ENCODE results near the gene PALLD. TPM values are rescaled to one million over a fixed set of nuclear protein-coding genes. Genes with fewer than 3 reads are reported as not detected.

PALLD gene
- total RNA-seq, 4 donors from 2014 or later: 93.3 to 214 (median 174) TPM

GRCh38 chr4:168490711-168491110 lies 6.1 kb upstream of the PALLD start:
- WGBS, 2 donors: 89 to 95% methylated on average over 2 of the region's 2 CpGs
- no peaks in the 10 kb centered on the region for H3K27me3 ChIP-seq
- no peak for TF ChIP-seq EP300 (IDR thresholded peaks at IDR 0.05)
- TF ChIP-seq POLR2A (IDR thresholded peaks at IDR 0.05): no peak
- no peak for TF ChIP-seq CTCF (IDR thresholded peaks at IDR 0.05)
- no peak overlapping the region for H3K27ac ChIP-seq
- DNase-seq (ENCODE audit: low spot score in 2 of 2): no peak
- H3K36me3 ChIP-seq: no peaks in the 10 kb centered on the region
- no peaks in the 10 kb centered on the region for H3K4me1 ChIP-seq
- H3K4me3 ChIP-seq: no peak overlapping the region
- H3K9me3 ChIP-seq: no peaks in the 10 kb centered on the region

GRCh38 chr4:168491563-168491962 lies 5.3 kb upstream of the PALLD start:
- TF ChIP-seq POLR2A (IDR thresholded peaks at IDR 0.05): no peak
- TF ChIP-seq EP300 (IDR thresholded peaks at IDR 0.05): no peak
- TF ChIP-seq CTCF (IDR thresholded peaks at IDR 0.05): no peak
- Histone ChIP-seq H3K27me3 (no peaks in the 10 kb centered on the region), H3K4me3 (no peak overlapping the region), H3K4me1 (no peaks in the 10 kb centered on the region), H3K9me3 (no peaks in the 10 kb centered on the region), H3K27ac (no peak overlapping the region), H3K36me3 (no peaks in the 10 kb centered on the region)
- DNase-seq (ENCODE audit: low spot score in 2 of 2): no peak
- WGBS, 2 donors: 95 to 96% methylated on average over 2 of the region's 2 CpGs

- TF ChIP-seq POLR2A (IDR thresholded peaks at IDR 0.05): no peak
- TF ChIP-seq EP300 (IDR thresholded peaks at IDR 0.05): no peak
- no peak for TF ChIP-seq CTCF (IDR thresholded peaks at IDR 0.05)
- H3K27me3 ChIP-seq: no peaks in the 10 kb centered on the region
- DNase-seq (ENCODE audit: low spot score in 2 of 2): no peak
These were observed 1.4 kb downstream of the PALLD start for GRCh38 chr4:168498251-168498650.

GRCh38 chr4:168499241-168499640 lies 2.4 kb downstream of the PALLD start:
- TF ChIP-seq CTCF (IDR thresholded peaks at IDR 0.05) (no peak), POLR2A (IDR thresholded peaks at IDR 0.05) (no peak), EP300 (IDR thresholded peaks at IDR 0.05) (no peak)
- DNase-seq (ENCODE audit: low spot score in 2 of 2): no peak
- H3K9me3 ChIP-seq: no peaks in the 10 kb centered on the region
- H3K36me3 ChIP-seq: no peaks in the 10 kb centered on the region
- no peaks in the 10 kb centered on the region for H3K4me1 ChIP-seq
- no peak overlapping the region for H3K4me3 ChIP-seq
- no peaks in the 10 kb centered on the region for H3K27me3 ChIP-seq
- H3K27ac ChIP-seq: no peak overlapping the region

More at GRCh38 chr4:168498251-168498650, 1.4 kb downstream of the PALLD start:
- H3K4me1 ChIP-seq: no peaks in the 10 kb centered on the region
- H3K36me3 ChIP-seq: no peaks in the 10 kb centered on the region
- H3K9me3 ChIP-seq: no peaks in the 10 kb centered on the region
- no peak overlapping the region for H3K4me3 ChIP-seq
- no peak overlapping the region for H3K27ac ChIP-seq

- Histone ChIP-seq H3K27me3 (no peaks in the 10 kb centered on the region), H3K4me3 (no peak overlapping the region), H3K27ac (no peak overlapping the region), H3K36me3 (no peaks in the 10 kb centered on the region), H3K9me3 (no peaks in the 10 kb centered on the region), H3K4me1 (no peaks in the 10 kb centered on the region)
- TF ChIP-seq POLR2A (IDR thresholded peaks at IDR 0.05) (no peak), CTCF (IDR thresholded peaks at IDR 0.05) (no peak), EP300 (IDR thresholded peaks at IDR 0.05) (no peak)
- DNase-seq (ENCODE audit: low spot score in 2 of 2): no peak
- 92% methylated on average over 3 of the region's 3 CpGs for WGBS, 2 donors
These were observed 4.6 kb downstream of the PALLD start for GRCh38 chr4:168501407-168501806.
